ENCODE measurements around the gene TRIM38.
A peak's percentile ranks its signal among the peaks of the same experiment; 100 is the strongest.
"Not testable (repeated sequence)": the region's sequence is repeated elsewhere in the genome, so short reads cannot be mapped to it uniquely, and the experiment has no call there.

The TRIM38 gene

GRCh38 chr6:25992413-25993340 is 30.1 kb downstream of the TRIM38 start:
- H3K27me3 ChIP-seq (ENCODE audit: insufficient read depth, low read length): no peaks in the 10 kb centered on the region
- H3K79me2 ChIP-seq (ENCODE audit: control insufficient read depth, insufficient read depth, low read length, unreplicated experiment): peaks cover 3% of the 10 kb centered on the region
- H3K4me3 ChIP-seq (ENCODE audit: low read depth, low read length): peak overlapping the region; percentile 84
- H2AFZ ChIP-seq (ENCODE audit: low read length, unreplicated experiment): peak overlapping the region; percentile 70
- peaks cover 11% of the 10 kb centered on the region for H3K4me1 ChIP-seq (ENCODE audit: control insufficient read depth, insufficient read depth, low read length, unreplicated experiment)
- H3K36me3 ChIP-seq (ENCODE audit: insufficient read depth, low read length): no peaks in the 10 kb centered on the region
- peak overlapping the region; percentile 79 for H3K27ac ChIP-seq (ENCODE audit: low read depth, low read length)

- Histone ChIP-seq H3K27ac (ENCODE audit: low read depth, low read length) (peak overlapping the region; percentile 79; the same call in 1 of the 2 replicates), H3K4me1 (ENCODE audit: control insufficient read depth, insufficient read depth, low read length, unreplicated experiment) (peaks cover 11% of the 10 kb centered on the region), H2AFZ (ENCODE audit: low read length, unreplicated experiment) (peak overlapping the region; percentile 40), H3K4me3 (ENCODE audit: low read depth, low read length) (peak overlapping the region; percentile 84)
- H3K36me3 ChIP-seq (ENCODE audit: insufficient read depth, low read length); H3K27me3 ChIP-seq (ENCODE audit: insufficient read depth, low read length); H3K79me2 ChIP-seq (ENCODE audit: control insufficient read depth, insufficient read depth, low read length, unreplicated experiment): not testable (repeated sequence)
Observed at GRCh38 chr6:25993341-25993684, 30.7 kb downstream of the TRIM38 start.

- H2AFZ ChIP-seq (ENCODE audit: low read length, unreplicated experiment): no peak overlapping the region
- H3K27ac ChIP-seq (ENCODE audit: low read depth, low read length): no peak overlapping the region
- peaks cover 3% of the 10 kb centered on the region for H3K79me2 ChIP-seq (ENCODE audit: control insufficient read depth, insufficient read depth, low read length, unreplicated experiment)
- H3K4me1 ChIP-seq (ENCODE audit: control insufficient read depth, insufficient read depth, low read length, unreplicated experiment): peaks cover 11% of the 10 kb centered on the region
- peaks cover 4% of the 10 kb centered on the region; the same call in 1 of the 2 replicates for H3K36me3 ChIP-seq (ENCODE audit: insufficient read depth, low read length)
- H3K27me3 ChIP-seq (ENCODE audit: insufficient read depth, low read length): no peaks in the 10 kb centered on the region
- no peak overlapping the region for H3K4me3 ChIP-seq (ENCODE audit: low read depth, low read length)
Observed at GRCh38 chr6:25995507-25995906, 32.9 kb downstream of the TRIM38 start.

DNA sequence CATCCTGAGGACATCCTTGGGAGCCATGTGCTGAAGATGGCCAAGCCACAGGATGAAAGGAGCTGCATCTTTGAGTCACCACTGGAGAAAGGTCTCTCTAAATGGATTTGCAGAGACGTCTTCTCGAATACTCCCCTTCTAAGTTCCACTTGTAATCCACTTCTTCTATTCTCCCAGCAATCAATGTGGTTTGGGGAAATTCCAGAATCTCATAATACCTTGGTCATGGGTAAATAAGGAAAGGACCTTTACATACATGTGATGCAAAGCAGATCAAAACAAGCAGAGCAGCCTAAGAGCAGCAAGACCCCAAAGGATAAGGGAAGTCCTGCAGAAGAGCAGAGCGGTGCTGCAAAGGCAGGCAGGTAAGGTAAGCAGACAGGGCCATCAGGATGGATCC is 35.3 kb downstream of the TRIM38 start:
- Histone ChIP-seq H3K4me1 (ENCODE audit: control insufficient read depth, insufficient read depth, low read length, unreplicated experiment) (peaks cover 6% of the 10 kb centered on the region), H3K4me3 (ENCODE audit: low read depth, low read length) (no peak overlapping the region), H3K27ac (ENCODE audit: low read depth, low read length) (no peak overlapping the region), H3K36me3 (ENCODE audit: insufficient read depth, low read length) (peaks cover 4% of the 10 kb centered on the region; the same call in 1 of the 2 replicates), H3K27me3 (ENCODE audit: insufficient read depth, low read length) (no peaks in the 10 kb centered on the region), H3K79me2 (ENCODE audit: control insufficient read depth, insufficient read depth, low read length, unreplicated experiment) (peaks cover 3% of the 10 kb centered on the region), H2AFZ (ENCODE audit: low read length, unreplicated experiment) (no peak overlapping the region)

GRCh38 chr6:25998379-25998778 is 35.8 kb downstream of the TRIM38 start:
- peaks cover 6% of the 10 kb centered on the region for H3K4me1 ChIP-seq (ENCODE audit: control insufficient read depth, insufficient read depth, low read length, unreplicated experiment)
- no peak overlapping the region for H3K27ac ChIP-seq (ENCODE audit: low read depth, low read length)
- H3K36me3 ChIP-seq (ENCODE audit: insufficient read depth, low read length): peaks cover 4% of the 10 kb centered on the region; the same call in 1 of the 2 replicates
- no peak overlapping the region for H2AFZ ChIP-seq (ENCODE audit: low read length, unreplicated experiment)
- H3K79me2 ChIP-seq (ENCODE audit: control insufficient read depth, insufficient read depth, low read length, unreplicated experiment): peaks cover 3% of the 10 kb centered on the region
- no peaks in the 10 kb centered on the region for H3K27me3 ChIP-seq (ENCODE audit: insufficient read depth, low read length)
- H3K4me3 ChIP-seq (ENCODE audit: low read depth, low read length): no peak overlapping the region

GRCh38 chr6:25999225-25999624 is 36.6 kb downstream of the TRIM38 start:
- H3K27me3 ChIP-seq (ENCODE audit: insufficient read depth, low read length); H3K79me2 ChIP-seq (ENCODE audit: control insufficient read depth, insufficient read depth, low read length, unreplicated experiment); H3K27ac ChIP-seq (ENCODE audit: low read depth, low read length); H2AFZ ChIP-seq (ENCODE audit: low read length, unreplicated experiment); H3K4me3 ChIP-seq (ENCODE audit: low read depth, low read length); H3K4me1 ChIP-seq (ENCODE audit: control insufficient read depth, insufficient read depth, low read length, unreplicated experiment); H3K36me3 ChIP-seq (ENCODE audit: insufficient read depth, low read length): not testable (repeated sequence)

DNA sequence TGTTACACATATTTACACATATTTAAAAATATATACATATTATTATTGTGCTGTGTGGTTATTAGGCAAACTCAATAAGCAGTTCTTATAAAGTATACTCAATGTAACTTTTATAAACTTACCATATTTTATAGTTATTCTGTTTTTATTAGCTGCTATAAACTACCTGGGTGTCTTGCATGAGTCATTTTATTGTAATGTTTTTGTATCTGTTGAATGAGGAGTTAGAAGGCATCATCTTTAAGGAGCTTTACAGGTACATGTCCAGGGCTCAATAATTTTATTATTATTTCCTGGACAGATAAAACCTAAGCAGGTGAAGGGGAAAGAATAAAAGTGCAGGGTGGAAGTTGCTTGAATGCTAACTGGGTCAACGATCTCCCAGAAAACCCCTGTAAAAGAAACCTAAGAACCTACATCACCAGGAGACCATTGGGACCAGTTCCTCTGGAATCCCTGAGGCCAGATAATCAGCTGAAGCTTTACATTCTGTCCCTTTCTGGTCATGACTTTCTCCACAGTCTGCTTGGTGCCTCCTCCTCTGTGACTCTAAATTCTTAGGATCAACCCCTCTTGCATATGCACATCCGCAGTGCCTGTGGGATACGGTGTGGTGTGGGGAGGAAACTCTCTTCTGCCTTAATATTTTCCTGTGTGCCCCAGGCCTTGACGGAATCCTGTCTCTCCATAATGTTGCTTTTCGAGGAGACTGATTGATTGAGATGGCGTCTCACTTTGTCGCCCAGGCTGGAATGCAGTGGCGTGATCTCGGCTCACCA is 38.0 kb downstream of the TRIM38 start:
- H3K79me2 ChIP-seq (ENCODE audit: control insufficient read depth, insufficient read depth, low read length, unreplicated experiment): no peaks in the 10 kb centered on the region
- H2AFZ ChIP-seq (ENCODE audit: low read length, unreplicated experiment): no peak overlapping the region
- no peak overlapping the region for H3K27ac ChIP-seq (ENCODE audit: low read depth, low read length)
- no peak overlapping the region for H3K4me3 ChIP-seq (ENCODE audit: low read depth, low read length)
- no peaks in the 10 kb centered on the region for H3K4me1 ChIP-seq (ENCODE audit: control insufficient read depth, insufficient read depth, low read length, unreplicated experiment)
- peaks cover 4% of the 10 kb centered on the region; the same call in 1 of the 2 replicates for H3K36me3 ChIP-seq (ENCODE audit: insufficient read depth, low read length)
- no peaks in the 10 kb centered on the region for H3K27me3 ChIP-seq (ENCODE audit: insufficient read depth, low read length)

DNA sequence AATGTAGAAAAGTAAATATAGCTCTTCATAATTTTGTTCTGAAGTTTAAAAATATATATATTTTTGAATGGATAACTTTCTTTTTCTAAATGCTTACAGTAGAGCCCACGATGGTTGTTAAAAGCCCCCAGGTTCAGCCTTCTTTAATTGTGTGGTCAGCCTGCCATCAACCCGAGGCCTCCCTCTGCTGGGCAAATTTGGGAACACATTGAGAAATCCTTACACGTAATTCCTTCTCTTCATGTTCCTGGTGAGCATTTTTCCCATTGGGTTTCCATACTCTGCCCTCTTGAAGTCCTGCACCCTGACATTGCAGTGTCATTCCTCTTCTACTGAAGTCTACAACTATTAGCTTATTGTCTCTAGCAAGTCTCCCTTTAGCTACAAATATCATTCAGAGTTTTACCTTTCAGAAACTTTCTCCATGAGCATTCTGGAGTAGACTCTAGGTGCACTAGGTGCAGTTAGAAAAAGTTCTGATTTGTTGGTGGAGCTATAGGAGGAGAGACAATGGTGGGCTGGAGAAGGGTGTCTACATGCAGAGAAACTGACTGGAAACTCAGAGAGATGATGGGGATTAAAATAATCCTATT is 40.6 kb downstream of the TRIM38 start:
- Histone ChIP-seq H3K79me2 (ENCODE audit: control insufficient read depth, insufficient read depth, low read length, unreplicated experiment) (no peaks in the 10 kb centered on the region), H3K36me3 (ENCODE audit: insufficient read depth, low read length) (peaks cover 2% of the 10 kb centered on the region; the same call in 1 of the 2 replicates), H3K4me1 (ENCODE audit: control insufficient read depth, insufficient read depth, low read length, unreplicated experiment) (no peaks in the 10 kb centered on the region), H2AFZ (ENCODE audit: low read length, unreplicated experiment) (no peak overlapping the region), H3K4me3 (ENCODE audit: low read depth, low read length) (no peak overlapping the region), H3K27ac (ENCODE audit: low read depth, low read length) (no peak overlapping the region), H3K27me3 (ENCODE audit: insufficient read depth, low read length) (no peaks in the 10 kb centered on the region)

DNA sequence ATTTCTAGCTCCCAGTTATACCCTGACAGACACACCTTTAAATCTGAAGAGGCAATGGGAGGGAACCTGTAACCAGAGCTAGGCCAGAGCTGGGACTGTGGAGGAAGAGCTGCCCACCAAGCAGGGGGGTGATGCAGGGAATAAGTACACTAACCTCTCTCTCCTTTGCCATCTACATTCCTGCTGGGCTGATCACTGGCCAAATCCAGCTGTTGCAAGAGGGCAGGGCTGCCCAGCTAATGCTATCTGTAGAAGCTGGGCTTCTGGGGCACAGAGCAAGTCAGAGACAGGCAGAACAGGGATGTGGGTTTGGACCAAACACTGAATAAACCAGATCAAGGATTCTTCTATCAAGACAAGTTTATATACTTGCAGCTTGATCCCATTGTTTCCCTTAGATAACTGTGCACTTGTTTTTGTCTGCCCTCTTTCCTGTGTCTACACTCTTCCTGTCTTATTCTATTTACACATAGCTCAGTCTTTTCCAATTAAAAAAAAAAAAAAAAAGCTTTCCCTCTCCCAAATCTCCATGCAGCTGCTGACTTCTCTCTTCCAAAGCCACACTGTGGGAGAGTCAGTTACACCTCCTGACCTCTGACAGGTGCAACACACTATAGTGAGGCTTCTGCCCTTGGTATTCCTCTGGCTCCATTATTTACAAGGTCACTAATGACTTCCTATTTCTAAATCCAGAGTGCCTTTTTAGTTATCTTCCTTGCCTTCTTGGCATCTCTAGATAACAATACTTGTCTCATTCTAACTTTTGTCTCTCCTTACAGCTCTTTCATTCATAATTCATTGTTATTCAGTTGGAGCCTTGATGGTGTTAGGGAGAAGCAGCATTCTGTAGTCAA is 43.7 kb downstream of the TRIM38 start:
- no peaks in the 10 kb centered on the region for H3K4me1 ChIP-seq (ENCODE audit: control insufficient read depth, insufficient read depth, low read length, unreplicated experiment)
- H3K36me3 ChIP-seq (ENCODE audit: insufficient read depth, low read length): no peaks in the 10 kb centered on the region
- H3K27ac ChIP-seq (ENCODE audit: low read depth, low read length): no peak overlapping the region
- no peaks in the 10 kb centered on the region for H3K79me2 ChIP-seq (ENCODE audit: control insufficient read depth, insufficient read depth, low read length, unreplicated experiment)
- no peak overlapping the region for H2AFZ ChIP-seq (ENCODE audit: low read length, unreplicated experiment)
- H3K4me3 ChIP-seq (ENCODE audit: low read depth, low read length): no peak overlapping the region
- no peaks in the 10 kb centered on the region for H3K27me3 ChIP-seq (ENCODE audit: insufficient read depth, low read length)

DNA sequence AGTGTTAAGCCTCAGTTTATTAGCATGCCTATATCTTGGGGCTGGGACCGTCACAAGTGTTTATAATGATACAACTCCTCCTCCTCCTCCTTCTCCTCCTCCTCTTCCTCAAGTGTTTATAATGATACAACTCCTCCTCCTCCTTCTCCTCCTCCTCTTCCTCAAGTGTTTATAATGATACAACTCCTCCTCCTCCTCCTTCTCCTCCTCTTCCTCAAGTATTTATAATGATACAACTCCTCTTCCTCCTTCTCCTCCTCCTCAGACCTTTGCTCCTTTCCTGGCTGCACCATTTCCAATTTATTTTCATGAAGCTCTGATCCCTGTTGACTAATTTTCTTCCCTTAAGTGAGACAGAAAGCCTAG is 44.3 kb downstream of the TRIM38 start:
- not testable (repeated sequence) for H2AFZ ChIP-seq (ENCODE audit: low read length, unreplicated experiment); H3K4me3 ChIP-seq (ENCODE audit: low read depth, low read length); H3K36me3 ChIP-seq (ENCODE audit: insufficient read depth, low read length); H3K27ac ChIP-seq (ENCODE audit: low read depth, low read length); H3K27me3 ChIP-seq (ENCODE audit: insufficient read depth, low read length); H3K79me2 ChIP-seq (ENCODE audit: control insufficient read depth, insufficient read depth, low read length, unreplicated experiment); H3K4me1 ChIP-seq (ENCODE audit: control insufficient read depth, insufficient read depth, low read length, unreplicated experiment)

Data from ACC112 (cell line).